Neural progenitor cell (in vitro differentiated cells): ENCODE results near the gene GRK1. TPM values are rescaled to one million over a fixed set of nuclear protein-coding genes. Genes with fewer than 3 reads are reported as not detected.
"Not testable (repeated sequence)": the region's sequence is repeated elsewhere in the genome, so short reads cannot be mapped to it uniquely, and the experiment has no call there.

ENCODE experiments used
- DNase-seq: peaks from one replicate; pipeline ENCODE4 v3.0.0-alpha.2; 2016; ENCODE audit warnings: low spot score
- H2AFZ ChIP-seq: fragments of 200-600 bp; sonication (generic); replicated peaks from 2 replicates; pipeline ENCODE4 v1.6.1; 2016; ENCODE audit warnings: antibody characterized with exemption
- H3F3A ChIP-seq: fragments of 200-600 bp; sonication (generic); 2 replicates; pipeline ENCODE4 v1.6.1; 2016; ENCODE audit warnings: antibody characterized with exemption, low read depth
- H3K27ac ChIP-seq: fragments of 200-600 bp; sonication (generic); 2 replicates; pipeline ENCODE4 v1.5.1; 2016; ENCODE audit warnings: mild to moderate bottlenecking
- H3K27me3 ChIP-seq: fragments of 200-600 bp; sonication (generic); 2 replicates; pipeline ENCODE4 v1.6.1; 2016; ENCODE audit warnings: mild to moderate bottlenecking, moderate library complexity
- H3K36me3 ChIP-seq: fragments of 200-600 bp; sonication (generic); 2 replicates; pipeline ENCODE4 v1.5.1; 2016
- H3K4me1 ChIP-seq: fragments of 200-600 bp; sonication (generic); 2 replicates; pipeline ENCODE4 v1.6.1; 2016; ENCODE audit warnings: mixed run types
- H3K4me2 ChIP-seq: fragments of 200-600 bp; sonication (generic); 2 replicates; pipeline ENCODE4 v1.6.1; 2016
- H3K4me3 ChIP-seq: fragments of 200-600 bp; sonication (generic); 2 replicates; pipeline ENCODE4 v1.5.1; 2016
- H3K79me2 ChIP-seq: fragments of 200-600 bp; sonication (generic); 2 replicates; pipeline ENCODE4 v1.6.1; 2016; ENCODE audit warnings: low read depth
- H3K9ac ChIP-seq: fragments of 200-600 bp; sonication (generic); 2 replicates; pipeline ENCODE4 v1.6.1; 2016
- H3K9me3 ChIP-seq: fragments of 200-600 bp; sonication (generic); 2 replicates; pipeline ENCODE4 v1.5.1; 2016; ENCODE audit warnings: low read depth
- H4K20me1 ChIP-seq: fragments of 200-600 bp; sonication (generic); 2 replicates; pipeline ENCODE4 v1.6.1; 2016; ENCODE audit warnings: low read depth
- H3K27ac Mint-ChIP-seq: 3 replicates; pipeline ENCODE4 v1.8.0; 2021; ENCODE audit warnings: mixed read lengths
- H3K27me3 Mint-ChIP-seq: 2 replicates; pipeline ENCODE4 v1.8.0; 2022; ENCODE audit warnings: low read depth, mild to moderate bottlenecking, inconsistent platforms, moderate library complexity, mixed read lengths; ENCODE audit not compliant: insufficient read depth
- H3K36me3 Mint-ChIP-seq: 3 replicates; pipeline ENCODE4 v1.8.0; 2021; ENCODE audit warnings: mixed read lengths
- H3K4me1 Mint-ChIP-seq: 3 replicates; pipeline ENCODE4 v1.8.0; 2021; ENCODE audit warnings: mixed read lengths
- H3K4me3 Mint-ChIP-seq: 3 replicates; pipeline ENCODE4 v1.8.0; 2021; ENCODE audit warnings: mild to moderate bottlenecking, moderate library complexity, mixed read lengths
- H3K9me3 Mint-ChIP-seq: 3 replicates; pipeline ENCODE4 v1.8.0; 2020; ENCODE audit warnings: mixed read lengths
- CTCF ChIP-seq: fragments of 200-600 bp; sonication (generic); IDR thresholded peaks from 2 replicates; pipeline ENCODE4 v1.5.1; 2017; ENCODE audit warnings: antibody characterized with exemption, mild to moderate bottlenecking
- EZH2 ChIP-seq: fragments of 200-600 bp; sonication (generic); IDR thresholded peaks from 2 replicates; pipeline ENCODE4 v1.6.1; 2017; ENCODE audit warnings: antibody characterized with exemption, mild to moderate bottlenecking, moderate library complexity
- EZH2phosphoT487 ChIP-seq: fragments of 200-600 bp; sonication (generic); IDR thresholded peaks from 2 replicates; pipeline ENCODE4 v1.6.1; 2017; ENCODE audit warnings: antibody characterized with exemption
- total RNA-seq: library from RNA; depleted of rRNA; stranded (reverse); fragments of >200 nt; gene quantifications from 2 replicates; pipeline ENCODE4 v1.2.3, GENCODE V29; 2015; ENCODE audit warnings: low replicate concordance

Gene GRK1
- total RNA-seq, 1 donor from 2014 or later, result not detected

GRCh38 chr13:113622791-113623490 lies 44.1 kb upstream of the GRK1 start:
- H2AFZ ChIP-seq, result no peak overlapping the region
- H3K4me2 ChIP-seq, result no peak overlapping the region
- H3K4me1 ChIP-seq, result no peaks in the 10 kb centered on the region
- Mint-ChIP-seq H3K36me3 (peaks cover 43% of the 10 kb centered on the region), H3K4me1 (peaks cover 4% of the 10 kb centered on the region), H3K27ac (no peak overlapping the region), H3K27me3 (peaks cover 2% of the 10 kb centered on the region), H3K4me3 (no peak overlapping the region), H3K9me3 (peaks cover 6% of the 10 kb centered on the region)
- no peak for TF ChIP-seq CTCF
- H3K79me2 ChIP-seq, result peaks cover 90% of the 10 kb centered on the region
- no peak overlapping the region for H3K27ac ChIP-seq
- H4K20me1 ChIP-seq, result peaks cover 14% of the 10 kb centered on the region
- DNase-seq, result no peak
- no peaks in the 10 kb centered on the region for H3K27me3 ChIP-seq
- no peak overlapping the region for H3K4me3 ChIP-seq
- H3F3A ChIP-seq, result peaks cover 16% of the 10 kb centered on the region
- peaks cover 12% of the 10 kb centered on the region for H3K36me3 ChIP-seq
- no peaks in the 10 kb centered on the region for H3K9me3 ChIP-seq
- H3K9ac ChIP-seq, result no peak overlapping the region

- Histone ChIP-seq H3K79me2 (peaks cover 85% of the 10 kb centered on the region), H3K4me2 (no peak overlapping the region), H3F3A (peaks cover 16% of the 10 kb centered on the region), H3K36me3 (peaks cover 12% of the 10 kb centered on the region), H2AFZ (no peak overlapping the region), H3K9me3 (no peaks in the 10 kb centered on the region), H3K27ac (no peak overlapping the region), H3K27me3 (no peaks in the 10 kb centered on the region), H3K4me1 (no peaks in the 10 kb centered on the region), H3K9ac (no peak overlapping the region), H3K4me3 (no peak overlapping the region), H4K20me1 (peaks cover 8% of the 10 kb centered on the region)
- H3K27me3 Mint-ChIP-seq, result peaks cover 2% of the 10 kb centered on the region
- TF ChIP-seq CTCF, result no peak
- DNase-seq, result no peak
- H3K4me1 Mint-ChIP-seq, result peaks cover 7% of the 10 kb centered on the region
- H3K4me3 Mint-ChIP-seq, result no peak overlapping the region
- peaks cover 6% of the 10 kb centered on the region for H3K9me3 Mint-ChIP-seq
- no peak overlapping the region for H3K27ac Mint-ChIP-seq
- peaks cover 42% of the 10 kb centered on the region for H3K36me3 Mint-ChIP-seq
Measured at GRCh38 chr13:113623491-113624234, 43.4 kb upstream of the GRK1 start.

GRCh38 chr13:113624235-113624587 lies 42.8 kb upstream of the GRK1 start:
- no peaks in the 10 kb centered on the region for H3K27me3 ChIP-seq

GRCh38 chr13:113624640-113625304 lies 42.2 kb upstream of the GRK1 start:
- not testable (repeated sequence) for DNase-seq, H3K4me3 Mint-ChIP-seq, H4K20me1 ChIP-seq, H3K27me3 ChIP-seq, H3K9me3 ChIP-seq, H3K9me3 Mint-ChIP-seq, H2AFZ ChIP-seq, H3K27me3 Mint-ChIP-seq, H3K9ac ChIP-seq, H3K27ac Mint-ChIP-seq, H3K27ac ChIP-seq, H3K4me3 ChIP-seq, H3K4me1 ChIP-seq, H3K4me2 ChIP-seq
- peaks cover 16% of the 10 kb centered on the region for H3F3A ChIP-seq
- peaks cover 80% of the 10 kb centered on the region for H3K79me2 ChIP-seq
- peaks cover 12% of the 10 kb centered on the region for H3K36me3 ChIP-seq
- H3K36me3 Mint-ChIP-seq, result peaks cover 46% of the 10 kb centered on the region
- H3K4me1 Mint-ChIP-seq, result peaks cover 12% of the 10 kb centered on the region

More at GRCh38 chr13:113624235-113624587, 42.8 kb upstream of the GRK1 start:
- Mint-ChIP-seq H3K36me3 (peaks cover 42% of the 10 kb centered on the region), H3K4me1 (peaks cover 7% of the 10 kb centered on the region), H3K4me3 (no peak overlapping the region), H3K9me3 (peaks cover 6% of the 10 kb centered on the region), H3K27ac (no peak overlapping the region), H3K27me3 (peaks cover 2% of the 10 kb centered on the region)
- H3K27ac ChIP-seq, result no peak overlapping the region
- peaks cover 81% of the 10 kb centered on the region for H3K79me2 ChIP-seq
- no peak for DNase-seq
- H3K4me3 ChIP-seq, result no peak overlapping the region
- no peak for TF ChIP-seq EZH2
- no peak for TF ChIP-seq CTCF
- no peak for TF ChIP-seq EZH2phosphoT487
- H3K4me2 ChIP-seq, result no peak overlapping the region
- H2AFZ ChIP-seq, result no peak overlapping the region
- H4K20me1 ChIP-seq, result peaks cover 8% of the 10 kb centered on the region
- no peaks in the 10 kb centered on the region for H3K9me3 ChIP-seq
- no peaks in the 10 kb centered on the region for H3K4me1 ChIP-seq
- H3F3A ChIP-seq, result peaks cover 16% of the 10 kb centered on the region
- peaks cover 12% of the 10 kb centered on the region for H3K36me3 ChIP-seq
- H3K9ac ChIP-seq, result no peak overlapping the region
